HG02885 (cell line): Measurements from ENCODE around the gene CAMSAP2.
"Not testable (repeated sequence)": the region's sequence is repeated elsewhere in the genome, so short reads cannot be mapped to it uniquely, and the experiment has no call there.

Experiments
- ATAC-seq: cut with Tn5 transposase; IDR thresholded peaks from one replicate; pipeline ENCODE4 v1.9.1; 2021; ENCODE audit warnings: mild to moderate bottlenecking; ENCODE audit not compliant: unreplicated experiment, poor library complexity

The CAMSAP2 gene

GRCh38 chr1:200737647-200738291 lies 924 bp upstream of the CAMSAP2 start:
- ATAC-seq, result no peak

- peak; percentile 60 for ATAC-seq
Observed at GRCh38 chr1:200738949-200739651, 407 bp downstream of the CAMSAP2 start.

- ATAC-seq, result peak; percentile 8
Observed at GRCh38 chr1:200739702-200740570, 1.2 kb downstream of the CAMSAP2 start.

- no peak for ATAC-seq
Observed at GRCh38 chr1:200740571-200741208, 2.0 kb downstream of the CAMSAP2 start.

GRCh38 chr1:200741551-200742207 lies 3.0 kb downstream of the CAMSAP2 start:
- ATAC-seq, result no peak

- ATAC-seq, result no peak
Observed at GRCh38 chr1:200744143-200744542, 5.5 kb downstream of the CAMSAP2 start.

- ATAC-seq, result no peak
Observed at GRCh38 chr1:200749090-200749489, 10.4 kb downstream of the CAMSAP2 start.

- not testable (repeated sequence) for ATAC-seq
Observed at GRCh38 chr1:200750749-200751148, 12.1 kb downstream of the CAMSAP2 start.

GRCh38 chr1:200751717-200752116 lies 13.0 kb downstream of the CAMSAP2 start:
- peak; percentile 85 for ATAC-seq

- no peak for ATAC-seq
Observed at GRCh38 chr1:200753650-200754198, 15.0 kb downstream of the CAMSAP2 start.

GRCh38 chr1:200755456-200755855 lies 16.8 kb downstream of the CAMSAP2 start:
- no peak for ATAC-seq

GRCh38 chr1:200762089-200762488 lies 23.4 kb downstream of the CAMSAP2 start:
- ATAC-seq, result no peak

- ATAC-seq, result no peak
Observed at GRCh38 chr1:200767321-200767720, 28.6 kb downstream of the CAMSAP2 start.

- no peak for ATAC-seq
Observed at GRCh38 chr1:200771625-200772555, 33.2 kb downstream of the CAMSAP2 start.

- ATAC-seq, result peak; percentile 56
Observed at GRCh38 chr1:200774311-200774710, 35.6 kb downstream of the CAMSAP2 start.

- no peak for ATAC-seq
Observed at GRCh38 chr1:200774735-200775444, 36.2 kb downstream of the CAMSAP2 start.

GRCh38 chr1:200775850-200776249 lies 37.2 kb downstream of the CAMSAP2 start:
- no peak for ATAC-seq

GRCh38 chr1:200776949-200777348 lies 38.3 kb downstream of the CAMSAP2 start:
- ATAC-seq, result no peak
